Endometrial microvascular endothelial cells (primary cell): Measurements from ENCODE around the gene PHKA2. TPM values are rescaled to one million over a fixed set of nuclear protein-coding genes. Genes with fewer than 3 reads are reported as not detected.

Experiments
- in situ Hi-C: cut with HindIII; loops from 2 replicates; pipeline ENCODE4 v1.10.0; 2017; ENCODE audit warnings: low sequenced_read_pairs, low pct_unique_long_range_greater_than_20kb; ENCODE audit errors: inconsistent ontology term
- total RNA-seq: library from RNA; depleted of rRNA; stranded (reverse); fragments of >200 nt; gene quantifications from one replicate; pipeline ENCODE4 v1.2.3, GENCODE V29; 2015; ENCODE audit errors: inconsistent ontology term

The PHKA2 gene
- total RNA-seq, 1 donor from 2014 or later: 20.4 TPM

GRCh38 chrX:18895189-18895951, 88.5 kb downstream of the PHKA2 start:
- in situ Hi-C loops: no loop called here

GRCh38 chrX:18894156-18894555, 89.8 kb downstream of the PHKA2 start:
- in situ Hi-C loops: no loop called here

- in situ Hi-C loops: no loop called here
Measured at GRCh38 chrX:18893536-18893935, 90.4 kb downstream of the PHKA2 start.

- in situ Hi-C loops: no loop called here
Measured at GRCh38 chrX:18892899-18893298, 91.0 kb downstream of the PHKA2 start.

- in situ Hi-C loops: no loop called here
Measured at GRCh38 chrX:18891548-18891945, 92.4 kb downstream of the PHKA2 start.

GRCh38 chrX:18890724-18891547, 93.0 kb downstream of the PHKA2 start:
- in situ Hi-C loops: no loop called here

- in situ Hi-C loops: no loop called here
Measured at GRCh38 chrX:18890049-18890381, 93.9 kb downstream of the PHKA2 start.

GRCh38 chrX:18889346-18890048, 94.4 kb downstream of the PHKA2 start:
- in situ Hi-C loops: no loop called here

- in situ Hi-C loops: no loop called here
Measured at GRCh38 chrX:18888281-18888680, 95.6 kb downstream of the PHKA2 start.

- in situ Hi-C loops: no loop called here
Measured at GRCh38 chrX:18887825-18888212, 96.1 kb downstream of the PHKA2 start.

- in situ Hi-C loops: no loop called here
Measured at GRCh38 chrX:18887177-18887824, 96.6 kb downstream of the PHKA2 start.

- in situ Hi-C loops: no loop called here
Measured at GRCh38 chrX:18886344-18887161, 97.4 kb downstream of the PHKA2 start.

GRCh38 chrX:18886005-18886343, 97.9 kb downstream of the PHKA2 start:
- in situ Hi-C loops: no loop called here

- in situ Hi-C loops: no loop called here
Measured at GRCh38 chrX:18885328-18886004, 98.4 kb downstream of the PHKA2 start.

- in situ Hi-C loops: no loop called here
Measured at GRCh38 chrX:18884916-18885315, 99.0 kb downstream of the PHKA2 start.

GRCh38 chrX:18883961-18884765, 99.8 kb downstream of the PHKA2 start:
- in situ Hi-C loops: no loop called here

GRCh38 chrX:18883234-18883960, 100.5 kb downstream of the PHKA2 start:
- in situ Hi-C loops: no loop called here
